HEK293 (cell line): ENCODE results near the gene ACSM2A.
"Not testable (repeated sequence)": the region's sequence is repeated elsewhere in the genome, so short reads cannot be mapped to it uniquely, and the experiment has no call there.

ENCODE experiments used
- MYNN ChIP-seq: fragments of 450-650 bp; formaldehyde crosslinking; IDR thresholded peaks from 2 replicates; pipeline ENCODE4 v1.5.1; 2016; ENCODE audit warnings: missing biosample characterization, missing genetic modification characterization, borderline replicate concordance
- ZBTB48 ChIP-seq: fragments of 450-650 bp; formaldehyde crosslinking; IDR thresholded peaks from 2 replicates; pipeline ENCODE4 v1.5.1; 2016; ENCODE audit warnings: missing biosample characterization, missing genetic modification characterization
- ZNF704 ChIP-seq: fragments of 450-650 bp; formaldehyde crosslinking; IDR thresholded peaks from 2 replicates; pipeline ENCODE4 v1.5.1; 2016; ENCODE audit warnings: missing biosample characterization, missing genetic modification characterization
- ZNF837 ChIP-seq: fragments of 450-650 bp; formaldehyde crosslinking; IDR thresholded peaks from 2 replicates; pipeline ENCODE4 v1.5.1; 2016; ENCODE audit warnings: missing biosample characterization, missing genetic modification characterization
- TF ChIP-seq, protein P1 (sequence below): fragments of 450-650 bp; formaldehyde crosslinking; IDR thresholded peaks from 2 replicates; pipeline ENCODE4 v1.5.1; 2016; ENCODE audit warnings: missing biosample characterization, missing genetic modification characterization
- TF ChIP-seq, protein P2 (sequence below): fragments of 450-650 bp; formaldehyde crosslinking; IDR thresholded peaks from 2 replicates; pipeline ENCODE4 v1.5.1; 2016; ENCODE audit warnings: missing biosample characterization, missing genetic modification characterization, borderline replicate concordance
- TF ChIP-seq, protein P3 (sequence below): fragments of 450-650 bp; formaldehyde crosslinking; IDR thresholded peaks from 2 replicates; pipeline ENCODE4 v1.5.1; 2016; ENCODE audit warnings: missing biosample characterization, missing genetic modification characterization, borderline replicate concordance

DNA sequence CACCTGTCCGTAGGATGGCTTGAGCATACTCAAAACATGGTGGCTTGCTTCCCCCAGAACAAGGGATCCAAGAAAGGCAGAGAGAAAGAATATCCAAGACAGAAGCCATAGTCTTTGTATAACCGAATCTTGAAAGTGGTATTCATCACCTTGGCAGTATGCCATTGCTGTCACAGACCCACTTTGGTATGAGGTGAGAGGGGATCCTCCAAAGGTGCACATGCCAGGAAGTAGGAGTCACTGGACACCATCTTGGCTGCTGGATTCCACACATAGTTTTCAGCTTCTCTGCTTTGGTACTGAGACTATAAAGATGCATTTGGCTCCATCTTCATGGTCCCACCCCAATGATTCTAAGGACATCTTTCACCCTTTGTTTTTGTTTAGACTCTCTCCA is 23.9 kb upstream of the ACSM2A start:
- TF ChIP-seq MYNN (tag by site-specific recombination); ZNF704; ZBTB48 (tag by site-specific recombination); ZNF837 (tag by site-specific recombination): not testable (repeated sequence)
- TF ChIP-seq, protein P1, sequence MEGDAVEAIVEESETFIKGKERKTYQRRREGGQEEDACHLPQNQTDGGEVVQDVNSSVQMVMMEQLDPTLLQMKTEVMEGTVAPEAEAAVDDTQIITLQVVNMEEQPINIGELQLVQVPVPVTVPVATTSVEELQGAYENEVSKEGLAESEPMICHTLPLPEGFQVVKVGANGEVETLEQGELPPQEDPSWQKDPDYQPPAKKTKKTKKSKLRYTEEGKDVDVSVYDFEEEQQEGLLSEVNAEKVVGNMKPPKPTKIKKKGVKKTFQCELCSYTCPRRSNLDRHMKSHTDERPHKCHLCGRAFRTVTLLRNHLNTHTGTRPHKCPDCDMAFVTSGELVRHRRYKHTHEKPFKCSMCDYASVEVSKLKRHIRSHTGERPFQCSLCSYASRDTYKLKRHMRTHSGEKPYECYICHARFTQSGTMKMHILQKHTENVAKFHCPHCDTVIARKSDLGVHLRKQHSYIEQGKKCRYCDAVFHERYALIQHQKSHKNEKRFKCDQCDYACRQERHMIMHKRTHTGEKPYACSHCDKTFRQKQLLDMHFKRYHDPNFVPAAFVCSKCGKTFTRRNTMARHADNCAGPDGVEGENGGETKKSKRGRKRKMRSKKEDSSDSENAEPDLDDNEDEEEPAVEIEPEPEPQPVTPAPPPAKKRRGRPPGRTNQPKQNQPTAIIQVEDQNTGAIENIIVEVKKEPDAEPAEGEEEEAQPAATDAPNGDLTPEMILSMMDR, result not testable (repeated sequence)
- TF ChIP-seq, protein P2, sequence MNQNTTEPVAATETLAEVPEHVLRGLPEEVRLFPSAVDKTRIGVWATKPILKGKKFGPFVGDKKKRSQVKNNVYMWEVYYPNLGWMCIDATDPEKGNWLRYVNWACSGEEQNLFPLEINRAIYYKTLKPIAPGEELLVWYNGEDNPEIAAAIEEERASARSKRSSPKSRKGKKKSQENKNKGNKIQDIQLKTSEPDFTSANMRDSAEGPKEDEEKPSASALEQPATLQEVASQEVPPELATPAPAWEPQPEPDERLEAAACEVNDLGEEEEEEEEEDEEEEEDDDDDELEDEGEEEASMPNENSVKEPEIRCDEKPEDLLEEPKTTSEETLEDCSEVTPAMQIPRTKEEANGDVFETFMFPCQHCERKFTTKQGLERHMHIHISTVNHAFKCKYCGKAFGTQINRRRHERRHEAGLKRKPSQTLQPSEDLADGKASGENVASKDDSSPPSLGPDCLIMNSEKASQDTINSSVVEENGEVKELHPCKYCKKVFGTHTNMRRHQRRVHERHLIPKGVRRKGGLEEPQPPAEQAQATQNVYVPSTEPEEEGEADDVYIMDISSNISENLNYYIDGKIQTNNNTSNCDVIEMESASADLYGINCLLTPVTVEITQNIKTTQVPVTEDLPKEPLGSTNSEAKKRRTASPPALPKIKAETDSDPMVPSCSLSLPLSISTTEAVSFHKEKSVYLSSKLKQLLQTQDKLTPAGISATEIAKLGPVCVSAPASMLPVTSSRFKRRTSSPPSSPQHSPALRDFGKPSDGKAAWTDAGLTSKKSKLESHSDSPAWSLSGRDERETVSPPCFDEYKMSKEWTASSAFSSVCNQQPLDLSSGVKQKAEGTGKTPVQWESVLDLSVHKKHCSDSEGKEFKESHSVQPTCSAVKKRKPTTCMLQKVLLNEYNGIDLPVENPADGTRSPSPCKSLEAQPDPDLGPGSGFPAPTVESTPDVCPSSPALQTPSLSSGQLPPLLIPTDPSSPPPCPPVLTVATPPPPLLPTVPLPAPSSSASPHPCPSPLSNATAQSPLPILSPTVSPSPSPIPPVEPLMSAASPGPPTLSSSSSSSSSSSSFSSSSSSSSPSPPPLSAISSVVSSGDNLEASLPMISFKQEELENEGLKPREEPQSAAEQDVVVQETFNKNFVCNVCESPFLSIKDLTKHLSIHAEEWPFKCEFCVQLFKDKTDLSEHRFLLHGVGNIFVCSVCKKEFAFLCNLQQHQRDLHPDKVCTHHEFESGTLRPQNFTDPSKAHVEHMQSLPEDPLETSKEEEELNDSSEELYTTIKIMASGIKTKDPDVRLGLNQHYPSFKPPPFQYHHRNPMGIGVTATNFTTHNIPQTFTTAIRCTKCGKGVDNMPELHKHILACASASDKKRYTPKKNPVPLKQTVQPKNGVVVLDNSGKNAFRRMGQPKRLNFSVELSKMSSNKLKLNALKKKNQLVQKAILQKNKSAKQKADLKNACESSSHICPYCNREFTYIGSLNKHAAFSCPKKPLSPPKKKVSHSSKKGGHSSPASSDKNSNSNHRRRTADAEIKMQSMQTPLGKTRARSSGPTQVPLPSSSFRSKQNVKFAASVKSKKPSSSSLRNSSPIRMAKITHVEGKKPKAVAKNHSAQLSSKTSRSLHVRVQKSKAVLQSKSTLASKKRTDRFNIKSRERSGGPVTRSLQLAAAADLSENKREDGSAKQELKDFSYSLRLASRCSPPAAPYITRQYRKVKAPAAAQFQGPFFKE (tag by site-specific recombination), result not testable (repeated sequence)
- TF ChIP-seq, protein P3, sequence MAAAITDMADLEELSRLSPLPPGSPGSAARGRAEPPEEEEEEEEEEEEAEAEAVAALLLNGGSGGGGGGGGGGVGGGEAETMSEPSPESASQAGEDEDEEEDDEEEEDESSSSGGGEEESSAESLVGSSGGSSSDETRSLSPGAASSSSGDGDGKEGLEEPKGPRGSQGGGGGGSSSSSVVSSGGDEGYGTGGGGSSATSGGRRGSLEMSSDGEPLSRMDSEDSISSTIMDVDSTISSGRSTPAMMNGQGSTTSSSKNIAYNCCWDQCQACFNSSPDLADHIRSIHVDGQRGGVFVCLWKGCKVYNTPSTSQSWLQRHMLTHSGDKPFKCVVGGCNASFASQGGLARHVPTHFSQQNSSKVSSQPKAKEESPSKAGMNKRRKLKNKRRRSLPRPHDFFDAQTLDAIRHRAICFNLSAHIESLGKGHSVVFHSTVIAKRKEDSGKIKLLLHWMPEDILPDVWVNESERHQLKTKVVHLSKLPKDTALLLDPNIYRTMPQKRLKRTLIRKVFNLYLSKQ (tag by site-specific recombination), result not testable (repeated sequence)
